ENCODE measurements around the gene CLEC2D.

GRCh38 chr12:9636150-9636850 is 33.2 kb upstream of the CLEC2D start:
- no peak for TF ChIP-seq CTCF (IDR thresholded peaks at IDR 0.05)
- no peak for TF ChIP-seq EZH2 (IDR thresholded peaks at IDR 0.05; ENCODE audit: borderline replicate concordance, insufficient read depth, low read depth, low read length, poor library complexity, severe bottlenecking)
